Thyroid gland (tissue), 4 donors: ENCODE data around the gene ARSA.

ENCODE experiments used
- POLR2A ChIP-seq, 2 donors: fragments of 450-650 bp; IDR thresholded peaks; one replicate each; pipeline ENCODE4 v1.6.1; 2017; ENCODE audit warnings: antibody characterized with exemption in 2 of 2, mild to moderate bottlenecking in 2 of 2, moderate library complexity in 1 of 2
- TF ChIP-seq, protein P1 (sequence below), 6 experiments: fragments of 200-600 bp in 3 of 6; fragments of 450-650 bp in 3 of 6; sonication (generic) in 3 of 6; IDR thresholded peaks; one replicate each; pipeline ENCODE4 v1.5.1; 2016 to 2019; ENCODE audit warnings: antibody characterized with exemption in 6 of 6, mild to moderate bottlenecking in 2 of 6, inconsistent platforms in 1 of 6, moderate library complexity in 1 of 6

DNA sequence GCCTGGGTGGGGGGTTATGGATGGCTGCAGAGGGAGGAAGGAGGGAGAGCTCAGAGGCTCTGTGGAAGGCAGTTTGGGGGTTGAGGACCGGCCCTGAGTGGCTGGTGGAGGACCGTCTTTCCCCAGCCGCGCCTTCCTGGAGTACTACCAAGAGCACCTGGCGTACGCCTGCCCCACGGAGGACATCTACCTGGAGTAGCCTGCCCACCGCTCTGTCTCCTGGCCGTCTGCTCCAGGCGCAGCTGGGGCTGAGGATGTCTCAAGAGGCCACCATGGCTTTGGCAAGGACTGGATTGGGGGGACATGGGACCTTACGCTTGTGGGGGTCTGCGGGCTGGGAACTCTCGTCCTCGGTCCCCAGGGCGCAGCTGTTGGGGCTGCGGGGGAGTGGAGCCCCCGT lies 17.4 kb downstream of the ARSA start:
- TF ChIP-seq, protein P1, sequence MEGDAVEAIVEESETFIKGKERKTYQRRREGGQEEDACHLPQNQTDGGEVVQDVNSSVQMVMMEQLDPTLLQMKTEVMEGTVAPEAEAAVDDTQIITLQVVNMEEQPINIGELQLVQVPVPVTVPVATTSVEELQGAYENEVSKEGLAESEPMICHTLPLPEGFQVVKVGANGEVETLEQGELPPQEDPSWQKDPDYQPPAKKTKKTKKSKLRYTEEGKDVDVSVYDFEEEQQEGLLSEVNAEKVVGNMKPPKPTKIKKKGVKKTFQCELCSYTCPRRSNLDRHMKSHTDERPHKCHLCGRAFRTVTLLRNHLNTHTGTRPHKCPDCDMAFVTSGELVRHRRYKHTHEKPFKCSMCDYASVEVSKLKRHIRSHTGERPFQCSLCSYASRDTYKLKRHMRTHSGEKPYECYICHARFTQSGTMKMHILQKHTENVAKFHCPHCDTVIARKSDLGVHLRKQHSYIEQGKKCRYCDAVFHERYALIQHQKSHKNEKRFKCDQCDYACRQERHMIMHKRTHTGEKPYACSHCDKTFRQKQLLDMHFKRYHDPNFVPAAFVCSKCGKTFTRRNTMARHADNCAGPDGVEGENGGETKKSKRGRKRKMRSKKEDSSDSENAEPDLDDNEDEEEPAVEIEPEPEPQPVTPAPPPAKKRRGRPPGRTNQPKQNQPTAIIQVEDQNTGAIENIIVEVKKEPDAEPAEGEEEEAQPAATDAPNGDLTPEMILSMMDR (IDR thresholded peaks at IDR 0.05), result no peak
- TF ChIP-seq POLR2A (IDR thresholded peaks at IDR 0.05), result no peak
